Left forelimb (tissue), 1 donor: ENCODE measurements around the gene NDUFA3.
"Not testable (repeated sequence)": the region's sequence is repeated elsewhere in the genome, so short reads cannot be mapped to it uniquely, and the experiment has no call there.

Experiments used
- DNase-seq: peaks from one replicate; pipeline ENCODE4 v3.0.0-alpha.2; 2018; ENCODE audit warnings: low spot score

The NDUFA3 gene

DNA sequence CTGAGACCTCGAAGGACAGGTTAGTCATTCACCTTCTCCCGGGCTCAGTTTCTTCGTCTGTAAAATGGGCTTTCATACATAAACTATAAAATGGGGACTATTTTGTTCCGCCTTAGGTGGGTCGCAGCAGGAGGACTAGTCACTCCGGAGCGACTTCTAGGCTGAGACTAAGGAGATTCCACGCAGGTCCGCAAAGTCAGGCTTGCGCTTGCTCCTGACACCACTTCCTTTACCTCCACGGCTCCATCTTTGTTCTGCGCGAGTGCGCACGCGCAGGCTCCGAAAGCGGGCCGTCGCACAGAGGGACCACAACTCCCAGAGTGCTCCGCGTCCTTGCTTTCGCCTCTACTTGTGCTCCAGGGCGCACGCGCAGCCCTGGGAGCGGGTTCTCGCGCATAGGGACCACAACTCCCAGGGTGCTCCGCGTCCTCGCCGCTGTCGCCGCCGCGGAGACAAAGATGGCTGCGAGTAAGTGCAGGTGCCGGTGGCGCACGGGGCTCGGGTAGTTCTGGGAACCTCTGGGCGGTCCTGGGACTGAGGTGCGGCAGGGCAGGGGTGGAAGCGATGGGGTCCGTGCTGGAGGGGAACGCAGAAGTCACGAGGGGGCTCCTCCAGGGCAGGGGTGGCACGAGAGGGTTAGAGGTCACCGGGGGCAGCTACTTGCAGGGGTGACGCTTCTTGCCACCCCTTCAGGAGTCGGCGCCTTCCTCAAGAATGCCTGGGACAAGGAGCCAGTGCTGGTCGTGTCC, at the start of gene NDUFA3:
Gene NDUFA3 (plus strand): TSS at position 435 of the 749 bp plus-strand sequence. CDS start 24 bp downstream, at position 459.
- peak; percentile 97 for DNase-seq

DNA sequence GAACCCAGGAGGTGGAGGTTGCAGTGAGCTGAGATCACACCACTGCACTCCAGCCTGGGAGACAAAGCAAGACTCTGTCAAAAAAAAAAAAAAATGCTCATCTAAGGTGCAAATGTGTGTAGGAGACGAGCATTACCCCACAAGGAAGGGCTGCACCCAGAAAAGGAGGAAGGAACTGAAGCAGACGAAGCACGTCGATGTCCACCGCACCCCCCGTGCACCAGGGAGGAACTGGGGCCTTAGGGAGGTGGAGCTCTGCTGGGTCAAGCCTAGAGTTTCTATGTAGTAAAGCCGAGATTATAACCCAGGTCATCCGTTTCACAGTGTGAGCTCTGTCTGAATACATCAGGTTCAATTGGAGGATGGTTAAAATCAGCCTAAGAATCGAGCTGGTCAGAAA, 40.0 kb upstream of the NDUFA3 start:
- DNase-seq, result no peak

DNA sequence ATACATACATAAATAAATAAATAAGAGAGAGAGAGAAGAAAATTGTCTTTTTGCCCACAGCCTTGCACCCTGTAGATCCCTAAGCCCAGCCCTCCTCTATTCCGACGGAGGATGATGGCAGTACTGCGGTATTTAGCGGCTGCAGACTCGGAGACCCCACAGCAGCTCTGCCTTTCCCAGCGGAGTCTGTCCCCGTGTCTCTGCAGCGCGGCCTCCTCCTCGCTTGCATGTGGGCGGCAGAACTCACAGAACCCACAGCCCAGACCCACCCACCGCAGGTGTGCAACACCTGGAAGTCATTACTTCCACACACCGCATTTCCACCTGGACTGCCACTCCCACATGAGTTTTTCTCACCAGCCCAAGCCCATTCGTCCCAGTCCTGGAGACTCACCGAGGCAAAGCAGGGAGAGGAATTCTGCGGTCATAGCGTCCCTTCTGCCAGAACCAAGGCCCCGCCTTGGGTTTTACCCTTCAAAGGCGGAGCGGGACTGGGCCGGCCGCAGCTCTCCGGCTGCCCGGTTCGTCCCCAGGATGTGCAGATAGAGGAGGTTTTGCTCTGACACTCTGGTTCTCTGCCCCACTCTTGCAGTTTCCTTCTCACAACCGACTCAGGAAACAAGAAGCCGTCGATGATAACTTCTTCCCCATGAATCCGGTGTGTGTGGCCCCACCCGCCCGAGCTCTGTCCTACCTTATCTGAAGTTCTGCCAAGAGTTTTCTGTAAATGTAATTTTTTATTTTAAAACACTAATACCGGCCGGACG, 39.1 kb upstream of the NDUFA3 start, which contains the start of gene VSTM1:
Gene VSTM1 (minus strand): TSS at position 548 of the 767 bp plus-strand sequence. CDS start 120 bp downstream, at position 428.
- DNase-seq, result no peak

- no peak for DNase-seq
Observed at GRCh38 chr19:54069470-54069869, 33.2 kb upstream of the NDUFA3 start.

- DNase-seq, result no peak
Observed at GRCh38 chr19:54073829-54074228, 28.8 kb upstream of the NDUFA3 start.

DNA sequence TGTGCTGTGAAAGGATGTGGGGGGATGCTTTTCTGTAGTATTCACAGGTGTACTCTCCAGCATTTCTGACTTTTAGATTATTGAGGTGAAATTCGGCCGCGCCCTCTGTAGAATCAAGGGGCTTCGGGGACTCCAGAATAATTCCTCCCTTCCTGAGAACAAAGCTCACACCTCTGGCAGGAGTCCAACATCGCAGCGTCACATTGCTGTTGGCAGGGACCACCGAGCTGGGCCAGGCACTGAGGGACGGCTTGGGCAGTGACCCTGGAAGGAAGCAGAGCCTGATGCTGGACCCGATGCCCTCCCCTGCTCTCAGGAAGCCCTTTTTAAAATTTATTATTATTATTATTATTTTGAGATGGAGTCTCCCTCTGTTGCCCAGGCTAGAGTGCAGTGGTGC, 27.8 kb upstream of the NDUFA3 start:
- no peak for DNase-seq

- no peak for DNase-seq
Observed at GRCh38 chr19:54077334-54077733, 25.3 kb upstream of the NDUFA3 start.

- no peak for DNase-seq
Observed at GRCh38 chr19:54081032-54081431, 21.6 kb upstream of the NDUFA3 start, which contains the start of gene TARM1. Gene TARM1 (minus strand): TSS chr19:54081365. CDS start chr19:54081340, 25 bp downstream.

DNA sequence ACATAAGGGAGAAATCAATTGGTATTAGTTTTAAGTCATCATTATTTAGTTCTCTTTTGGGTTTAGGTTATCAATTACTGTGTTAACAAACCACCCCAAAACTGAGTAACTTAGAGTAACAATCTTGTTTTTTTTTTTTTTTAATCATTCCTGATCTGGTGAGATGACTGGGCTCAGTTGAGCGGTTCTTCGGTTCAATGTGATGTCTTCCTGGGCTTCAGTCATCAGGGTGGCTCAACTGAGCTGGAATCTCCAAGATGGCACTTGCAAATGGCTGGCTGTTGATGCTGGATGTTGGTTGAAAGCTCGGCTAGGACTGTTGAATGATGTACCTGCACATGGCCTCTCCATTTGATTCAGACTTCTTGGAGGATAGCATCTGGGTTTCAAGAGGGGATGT, 18.2 kb upstream of the NDUFA3 start:
- no peak for DNase-seq

DNA sequence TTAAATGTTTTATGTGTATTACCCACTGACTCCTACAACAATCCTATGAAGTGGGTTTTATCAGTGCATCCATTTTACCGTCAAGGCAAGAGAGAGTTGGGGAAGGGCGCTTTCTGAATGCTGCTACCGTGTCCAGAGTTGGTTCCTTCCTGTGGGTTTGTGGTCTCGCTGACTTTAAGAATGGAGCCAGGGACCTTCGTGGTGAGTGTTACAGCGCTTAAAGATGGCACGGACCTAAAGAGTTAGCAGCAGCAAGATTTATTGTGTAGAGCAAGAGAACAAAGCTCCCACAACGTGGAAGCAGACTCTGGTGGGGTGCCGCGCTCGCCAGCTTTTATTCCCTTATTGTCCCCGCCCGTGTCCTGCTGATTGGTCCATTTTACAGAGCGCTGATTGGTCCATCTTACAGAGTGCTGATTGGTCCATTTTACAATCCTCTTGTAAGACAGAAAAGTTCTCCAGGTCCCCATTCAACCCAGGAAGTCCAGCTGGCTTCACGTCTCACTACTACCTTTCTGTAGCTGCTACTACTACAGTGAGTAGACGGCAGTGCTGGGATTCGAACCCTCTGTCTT, 8.1 kb upstream of the NDUFA3 start:
- no peak for DNase-seq

DNA sequence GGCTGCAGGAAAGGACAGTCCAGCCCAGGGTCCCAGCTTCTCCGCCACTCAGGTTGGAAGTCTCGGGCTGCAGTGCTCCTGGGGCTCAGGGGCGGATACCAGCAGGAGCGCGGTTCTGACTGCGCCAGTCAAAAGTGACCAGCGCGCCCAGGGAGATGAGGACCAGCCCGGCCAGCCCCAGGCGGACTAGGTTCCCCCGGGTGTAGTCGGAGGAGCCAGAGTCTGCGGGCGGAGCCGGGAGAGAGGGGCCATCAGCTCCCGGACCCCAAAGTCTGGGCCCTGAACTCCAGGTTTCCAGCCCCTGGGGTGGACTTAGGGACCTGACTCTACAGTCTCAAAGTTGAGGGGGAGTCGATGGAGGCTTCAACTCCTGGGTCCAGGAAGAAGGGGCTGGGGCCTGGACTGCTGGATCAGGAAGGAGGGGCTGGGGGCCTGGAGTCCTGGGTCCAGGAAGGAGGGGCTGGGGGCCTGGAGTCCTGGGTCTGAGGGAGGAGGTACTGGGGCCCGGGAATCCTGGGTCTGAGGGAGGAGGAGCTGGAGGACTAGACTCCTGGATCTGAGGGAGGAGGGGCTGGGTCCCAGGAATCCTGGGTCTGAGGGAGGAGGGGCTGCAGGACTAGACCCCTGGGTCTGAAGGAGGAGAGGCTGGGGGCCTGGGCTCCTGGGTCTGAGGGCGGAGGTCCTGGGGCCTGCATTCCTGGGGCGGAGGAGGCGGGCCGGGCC, 7.4 kb upstream of the NDUFA3 start:
- no peak for DNase-seq

- DNase-seq, result not testable (repeated sequence)
Observed at GRCh38 chr19:54095859-54096616, 6.6 kb upstream of the NDUFA3 start.

DNA sequence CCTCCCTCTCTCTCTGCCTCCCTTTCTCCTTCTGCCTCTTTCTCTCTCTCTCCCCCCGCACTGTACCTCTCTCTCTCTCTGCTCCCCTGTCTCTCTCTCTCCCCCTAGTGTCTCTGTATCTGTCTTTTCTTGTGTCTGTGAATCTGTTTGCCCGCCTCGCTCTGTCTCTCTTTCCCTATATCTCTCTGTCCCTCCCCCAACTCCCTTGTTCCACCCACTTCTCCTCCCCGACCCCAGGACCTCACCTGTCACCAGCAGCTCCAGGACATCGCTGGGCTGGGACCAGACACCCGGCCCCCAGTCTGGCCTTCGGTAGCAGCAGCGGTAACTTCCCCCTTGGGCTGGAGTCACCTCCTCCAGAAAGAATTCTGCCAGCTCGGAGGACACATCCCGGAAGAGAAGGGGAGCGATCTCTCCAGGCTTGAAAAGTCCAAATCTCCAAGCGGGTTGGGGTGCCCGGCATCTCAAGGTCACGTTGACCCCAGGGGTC, 6.0 kb upstream of the NDUFA3 start:
- no peak for DNase-seq

DNA sequence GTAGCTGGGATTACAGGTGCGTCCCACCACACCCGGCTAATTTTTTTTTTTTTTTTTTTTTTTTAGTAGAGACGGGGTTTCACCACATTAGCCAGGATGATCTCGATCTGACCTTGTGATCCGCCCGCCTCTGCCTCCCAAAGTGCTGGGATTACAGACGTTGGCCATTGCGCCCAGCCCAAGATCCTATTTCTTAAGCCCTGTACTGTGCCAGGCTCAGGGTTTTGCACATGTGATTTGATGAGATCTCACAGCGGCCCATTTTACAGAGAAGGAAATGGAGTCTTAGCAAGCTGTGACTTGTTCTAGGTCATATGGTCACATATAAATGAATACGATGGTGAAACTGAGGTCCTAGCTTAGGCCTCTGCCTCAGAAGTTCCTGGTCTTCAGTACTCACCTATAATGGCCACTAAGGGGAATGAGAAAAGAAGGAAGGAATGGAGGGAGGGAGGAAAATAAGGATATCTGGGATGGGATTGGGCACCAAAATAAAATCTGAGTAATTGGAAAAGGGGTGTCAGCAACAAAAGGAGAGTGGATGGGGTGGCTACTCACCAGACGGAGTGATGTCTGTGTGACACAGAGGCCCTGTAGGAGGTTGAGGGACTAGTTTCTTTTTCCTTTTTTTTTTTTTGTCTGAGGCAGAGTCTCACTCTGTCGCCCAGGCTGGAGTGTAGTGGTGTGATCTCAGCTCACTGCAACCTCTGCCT, 3.3 kb upstream of the NDUFA3 start:
- no peak for DNase-seq

DNA sequence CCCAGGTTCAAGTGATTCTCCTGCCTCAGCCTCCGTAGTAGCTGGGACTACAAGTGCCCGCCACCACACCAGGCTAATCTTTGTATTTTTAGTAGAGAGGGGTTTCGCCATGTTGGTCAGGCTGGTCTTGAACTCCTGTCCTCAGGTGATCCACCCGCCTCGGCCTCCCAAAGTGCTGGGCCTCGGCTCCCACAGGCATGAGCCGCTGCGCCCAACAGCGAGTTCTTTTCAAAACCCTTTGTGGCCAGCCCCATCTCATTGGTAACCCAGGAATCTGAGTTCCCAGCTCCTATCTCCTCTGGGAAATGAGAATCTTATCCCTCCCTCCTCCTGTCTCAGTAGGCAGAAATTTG, 2.8 kb upstream of the NDUFA3 start:
- DNase-seq, result not testable (repeated sequence)

- no peak for DNase-seq
Observed at GRCh38 chr19:54100561-54100960, 2.1 kb upstream of the NDUFA3 start, which contains the start of gene OSCAR. Gene OSCAR (minus strand): TSS chr19:54100803. CDS start chr19:54100792, 11 bp downstream.

GRCh38 chr19:54104998-54105715, 2.5 kb downstream of the NDUFA3 start:
- DNase-seq, result no peak

DNA sequence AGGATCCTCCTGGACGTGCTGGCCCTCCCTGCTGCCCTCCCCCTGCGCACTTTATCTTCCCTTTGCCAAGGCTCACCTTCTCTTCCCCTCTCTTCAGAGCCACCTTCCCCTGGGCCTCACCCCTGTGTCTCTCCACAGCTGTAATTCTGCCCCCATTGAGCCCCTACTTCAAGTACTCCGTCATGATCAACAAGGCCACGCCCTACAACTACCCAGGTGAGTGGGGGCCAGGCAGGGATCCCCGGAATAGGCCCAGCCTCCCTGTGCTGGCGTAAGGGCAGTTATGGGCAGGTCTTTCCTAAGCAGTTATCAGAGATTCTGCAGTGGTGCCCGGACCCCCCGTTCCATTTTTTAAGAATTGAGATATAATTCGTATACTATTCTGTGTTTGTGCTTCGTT, 3.1 kb downstream of the NDUFA3 start:
- no peak for DNase-seq

- DNase-seq, result no peak
Observed at GRCh38 chr19:54106716-54107115, 4.1 kb downstream of the NDUFA3 start.
